Neural cell (in vitro differentiated cells): ENCODE measurements around the gene F13A1. TPM values are rescaled to one million over a fixed set of nuclear protein-coding genes. Genes with fewer than 3 reads are reported as not detected.
"Not testable (repeated sequence)": the region's sequence is repeated elsewhere in the genome, so short reads cannot be mapped to it uniquely, and the experiment has no call there.

ENCODE experiments used
- H2AFZ ChIP-seq: fragments of 200-600, 300-800 bp; sonication (generic), shearing (Covaris generic); 2 replicates; pipeline ENCODE4 v1.6.0; 2014; ENCODE audit warnings: low read depth, mild to moderate bottlenecking, antibody characterized with exemption, low read length, moderate library complexity
- H3F3A ChIP-seq: fragments of 200-600 bp; shearing (Covaris generic); 2 replicates; pipeline ENCODE4 v1.6.1; 2016; ENCODE audit warnings: mild to moderate bottlenecking, moderate library complexity, mixed read lengths, antibody characterized with exemption, low read length; ENCODE audit not compliant: insufficient read depth, poor library complexity, severe bottlenecking
- H3K27ac ChIP-seq: fragments of 200-600, 300-800 bp; sonication (generic), shearing (Covaris generic); 2 replicates; pipeline ENCODE4 v1.5.1; 2014; ENCODE audit warnings: mild to moderate bottlenecking, low read length, moderate library complexity
- H3K27me3 ChIP-seq: fragments of 300-800, 200-600 bp; sonication (generic), shearing (Covaris generic); 2 replicates; pipeline ENCODE4 v1.6.0; 2014; ENCODE audit warnings: mild to moderate bottlenecking, low read depth, low read length, moderate library complexity; ENCODE audit not compliant: insufficient read depth
- H3K36me3 ChIP-seq: fragments of 300-800, 200-600 bp; sonication (generic), shearing (Covaris generic); 2 replicates; pipeline ENCODE4 v1.5.1; 2014; ENCODE audit warnings: mild to moderate bottlenecking, antibody characterized with exemption, low read length, moderate library complexity; ENCODE audit not compliant: insufficient read depth
- H3K4me2 ChIP-seq: fragments of 300-800, 200-600 bp; sonication (generic), shearing (Covaris generic); 2 replicates; pipeline ENCODE4 v1.6.0; 2014; ENCODE audit warnings: mild to moderate bottlenecking, low read length
- H3K4me3 ChIP-seq: fragments of 300-800, 200-600 bp; sonication (generic), shearing (Covaris generic); 2 replicates; pipeline ENCODE4 v1.5.1; 2014; ENCODE audit warnings: mild to moderate bottlenecking, low read length, moderate library complexity
- H3K79me2 ChIP-seq: fragments of 200-600 bp; shearing (Covaris generic); replicated peaks from 2 replicates; pipeline ENCODE4 v1.6.0; 2014; ENCODE audit warnings: mild to moderate bottlenecking, low read length, moderate library complexity; ENCODE audit not compliant: insufficient read depth
- H3K9ac ChIP-seq: fragments of 300-800, 200-600 bp; sonication (generic), shearing (Covaris generic); 2 replicates; pipeline ENCODE4 v1.6.1; 2016; ENCODE audit warnings: mild to moderate bottlenecking, low read length, mixed read lengths
- H3K9me2 ChIP-seq: fragments of 200-600 bp; shearing (Covaris generic); 2 replicates; pipeline ENCODE4 v1.6.1; 2016; ENCODE audit warnings: mild to moderate bottlenecking, low read length, mixed read lengths; ENCODE audit not compliant: insufficient read depth
- H3K9me3 ChIP-seq: fragments of 200-600, 300-800 bp; sonication (generic), shearing (Covaris generic); 2 replicates; pipeline ENCODE4 v1.6.1; 2016; ENCODE audit warnings: mild to moderate bottlenecking, mixed run types, low read length, moderate library complexity, mixed read lengths
- H4K20me1 ChIP-seq: fragments of 200-600 bp; shearing (Covaris generic); 2 replicates; pipeline ENCODE4 v1.6.1; 2016; ENCODE audit warnings: mild to moderate bottlenecking, mixed run types; ENCODE audit not compliant: insufficient read depth
- EP300 ChIP-seq: fragments of 450-650 bp; conservative IDR thresholded peaks from 2 replicates; pipeline ENCODE4 v1.6.1; 2014; ENCODE audit warnings: antibody characterized with exemption, mild to moderate bottlenecking, moderate library complexity; ENCODE audit not compliant: poor library complexity, severe bottlenecking
- EZH2 ChIP-seq: fragments of 200-600, 300-800 bp; shearing (Covaris generic), sonication (generic); IDR thresholded peaks from 2 replicates; pipeline ENCODE4 v1.6.1; 2014; ENCODE audit warnings: antibody characterized with exemption, low read length, borderline replicate concordance, mild to moderate bottlenecking; ENCODE audit not compliant: insufficient read depth, poor library complexity, severe bottlenecking
- MXI1 ChIP-seq: fragments of 450-650 bp; conservative IDR thresholded peaks from 2 replicates; pipeline ENCODE4 v1.6.1; 2014; ENCODE audit warnings: antibody characterized with exemption, mild to moderate bottlenecking; ENCODE audit not compliant: poor library complexity, severe bottlenecking
- POLR2AphosphoS5 ChIP-seq: IDR thresholded peaks from 2 replicates; pipeline ENCODE4 v1.6.1; 2012
- RAD21 ChIP-seq: fragments of 450-650 bp; conservative IDR thresholded peaks from 2 replicates; pipeline ENCODE4 v1.6.1; 2014; ENCODE audit warnings: antibody characterized with exemption, mild to moderate bottlenecking, moderate library complexity
- REST ChIP-seq: IDR thresholded peaks from 2 replicates; pipeline ENCODE4 v1.6.1; 2012; ENCODE audit warnings: borderline replicate concordance
- SMC3 ChIP-seq: fragments of 450-650 bp; conservative IDR thresholded peaks from 2 replicates; pipeline ENCODE4 v1.6.1; 2014; ENCODE audit warnings: antibody characterized with exemption, mild to moderate bottlenecking, moderate library complexity; ENCODE audit not compliant: poor library complexity
- TAF1 ChIP-seq: IDR thresholded peaks from 2 replicates; pipeline ENCODE4 v1.6.1; 2012; ENCODE audit warnings: low read depth
- polyA plus RNA-seq: library from polyadenylated mRNA; depleted of rRNA; stranded (reverse); fragments of >200 nt; gene quantifications from 2 replicates; pipeline ENCODE4 v1.2.3, GENCODE V29; 2014
- TF ChIP-seq, protein P1 (sequence below): fragments of 450-650 bp; IDR thresholded peaks from 2 replicates; pipeline ENCODE4 v1.5.1; 2014; ENCODE audit warnings: antibody characterized with exemption, mild to moderate bottlenecking, moderate library complexity; ENCODE audit not compliant: poor library complexity, severe bottlenecking

Gene F13A1
- polyA plus RNA-seq, 1 donor from 2014 or later, result not detected

DNA sequence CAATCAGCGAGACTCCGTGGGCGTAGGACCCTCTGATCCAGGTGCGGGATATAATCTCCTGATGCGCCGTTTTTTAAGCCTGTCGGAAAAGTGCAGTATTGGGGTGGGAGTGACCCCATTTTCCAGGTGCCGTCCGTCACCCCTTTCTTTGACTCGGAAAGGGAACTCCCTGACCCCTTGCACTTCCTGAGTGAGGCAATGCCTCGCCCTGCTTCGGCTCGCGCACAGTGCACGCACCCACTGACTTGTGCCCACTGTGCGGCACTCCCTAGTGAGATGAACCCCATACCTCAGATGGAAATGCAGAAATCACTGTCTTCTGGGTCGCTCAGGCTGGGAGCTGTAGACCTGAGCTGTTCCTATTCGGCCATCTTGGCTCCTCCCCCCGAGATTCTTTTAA lies 20.1 kb downstream of the F13A1 start:
- H3K27me3 ChIP-seq, H3K9me3 ChIP-seq, H3K36me3 ChIP-seq, H3K9ac ChIP-seq, H3K27ac ChIP-seq, H4K20me1 ChIP-seq, H3K4me2 ChIP-seq, H3F3A ChIP-seq, H3K4me3 ChIP-seq, H2AFZ ChIP-seq, H3K9me2 ChIP-seq, H3K79me2 ChIP-seq: not testable (repeated sequence)

DNA sequence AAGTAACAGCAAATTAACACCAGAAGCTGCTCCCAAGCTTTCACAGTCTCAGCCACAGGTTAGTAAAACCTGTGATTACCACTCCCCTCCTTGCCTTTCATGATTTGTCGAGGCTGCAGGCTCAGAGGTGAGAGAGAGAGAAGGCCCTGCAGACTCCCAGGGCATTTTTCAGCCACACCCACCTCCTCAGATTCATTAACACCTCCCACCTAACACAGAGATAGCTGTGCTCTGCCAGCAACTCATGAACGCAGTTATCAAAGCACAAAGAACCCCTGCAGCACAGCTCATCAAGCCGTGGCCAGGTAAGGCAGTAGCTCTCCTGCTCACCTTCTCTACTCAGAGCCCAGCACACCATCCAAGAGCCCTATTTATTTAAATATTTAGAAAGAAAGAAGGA lies 27.1 kb downstream of the F13A1 start:
- H3K27me3 ChIP-seq, result no peaks in the 10 kb centered on the region
- no peak overlapping the region for H3K27ac ChIP-seq
- H3K9me2 ChIP-seq, result no peaks in the 10 kb centered on the region
- H3K9ac ChIP-seq, result no peak overlapping the region
- no peak overlapping the region for H2AFZ ChIP-seq
- H3K9me3 ChIP-seq, result no peaks in the 10 kb centered on the region
- H3K4me3 ChIP-seq, result no peak overlapping the region
- H3K4me2 ChIP-seq, result no peak overlapping the region
- TF ChIP-seq, protein P1, sequence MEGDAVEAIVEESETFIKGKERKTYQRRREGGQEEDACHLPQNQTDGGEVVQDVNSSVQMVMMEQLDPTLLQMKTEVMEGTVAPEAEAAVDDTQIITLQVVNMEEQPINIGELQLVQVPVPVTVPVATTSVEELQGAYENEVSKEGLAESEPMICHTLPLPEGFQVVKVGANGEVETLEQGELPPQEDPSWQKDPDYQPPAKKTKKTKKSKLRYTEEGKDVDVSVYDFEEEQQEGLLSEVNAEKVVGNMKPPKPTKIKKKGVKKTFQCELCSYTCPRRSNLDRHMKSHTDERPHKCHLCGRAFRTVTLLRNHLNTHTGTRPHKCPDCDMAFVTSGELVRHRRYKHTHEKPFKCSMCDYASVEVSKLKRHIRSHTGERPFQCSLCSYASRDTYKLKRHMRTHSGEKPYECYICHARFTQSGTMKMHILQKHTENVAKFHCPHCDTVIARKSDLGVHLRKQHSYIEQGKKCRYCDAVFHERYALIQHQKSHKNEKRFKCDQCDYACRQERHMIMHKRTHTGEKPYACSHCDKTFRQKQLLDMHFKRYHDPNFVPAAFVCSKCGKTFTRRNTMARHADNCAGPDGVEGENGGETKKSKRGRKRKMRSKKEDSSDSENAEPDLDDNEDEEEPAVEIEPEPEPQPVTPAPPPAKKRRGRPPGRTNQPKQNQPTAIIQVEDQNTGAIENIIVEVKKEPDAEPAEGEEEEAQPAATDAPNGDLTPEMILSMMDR, result no peak
- TF ChIP-seq MXI1 (no peak), POLR2AphosphoS5 (no peak), TAF1 (no peak), EZH2 (no peak), RAD21 (no peak), SMC3 (no peak), REST (no peak), EP300 (no peak)
- H3K36me3 ChIP-seq, result no peaks in the 10 kb centered on the region
- no peaks in the 10 kb centered on the region for H3K79me2 ChIP-seq
- H4K20me1 ChIP-seq, result no peaks in the 10 kb centered on the region
- H3F3A ChIP-seq, result no peaks in the 10 kb centered on the region

GRCh38 chr6:6287415-6287814 lies 33.0 kb downstream of the F13A1 start:
- Histone ChIP-seq H3K4me2 (no peak overlapping the region), H3K9me2 (no peaks in the 10 kb centered on the region), H2AFZ (no peak overlapping the region), H3K9ac (no peak overlapping the region), H3K36me3 (no peaks in the 10 kb centered on the region), H3F3A (no peaks in the 10 kb centered on the region), H3K4me3 (no peak overlapping the region), H4K20me1 (no peaks in the 10 kb centered on the region), H3K79me2 (no peaks in the 10 kb centered on the region), H3K27me3 (no peaks in the 10 kb centered on the region), H3K27ac (no peak overlapping the region), H3K9me3 (no peaks in the 10 kb centered on the region)
- TF ChIP-seq EZH2 (no peak), EP300 (no peak), MXI1 (no peak), POLR2AphosphoS5 (no peak), REST (no peak), TAF1 (no peak), SMC3 (no peak), RAD21 (no peak)
- TF ChIP-seq, protein P1, result no peak
